Keratinocyte (primary cell): ENCODE data around the gene F2RL2.

Experiments used
- CTCF ChIP-seq, 3 experiments: IDR thresholded peaks in 1 of 3; conservative IDR thresholded peaks in 1 of 3; optimal IDR thresholded peaks in 1 of 3; 2 replicates in 2 of 3; 3 replicates in 1 of 3; pipeline versions ENCODE3 to v1.5.1; 2011; ENCODE audit warnings: low read length in 3 of 3, mild to moderate bottlenecking in 3 of 3, moderate library complexity in 2 of 3, control low read depth in 1 of 3, inconsistent platforms in 1 of 3; ENCODE audit not compliant: insufficient read depth in 2 of 3; ENCODE audit errors: extremely low read depth in 1 of 3
- EZH2 ChIP-seq: IDR thresholded peaks from one replicate; pipeline ENCODE4 v1.6.1; 2012; ENCODE audit warnings: inconsistent platforms, mild to moderate bottlenecking, low read length, moderate library complexity

- TF ChIP-seq CTCF (optimal IDR thresholded peaks at IDR 0.05 in 1 of 3, IDR thresholded peaks at IDR 0.05 in 1 of 3, conservative IDR thresholded peaks at IDR 0.05 in 1 of 3; ENCODE audit: extremely low read depth in 1 of 3, insufficient read depth in 2 of 3, low read length in 3 of 3): no peak
- TF ChIP-seq EZH2: no peak
Observed at GRCh38 chr5:76607353-76607871, 15.8 kb downstream of the F2RL2 start.
